Kidney epithelial cell (primary cell): Measurements from ENCODE around the gene DOCK10. TPM values are rescaled to one million over a fixed set of nuclear protein-coding genes. Genes with fewer than 3 reads are reported as not detected.
A peak's percentile ranks its signal among the peaks of the same experiment; 100 is the strongest.

Source experiments
- DNase-seq: peaks from one replicate; pipeline ENCODE4 v3.0.0-alpha.2; 2010; ENCODE audit warnings: low read depth
- H3K27me3 ChIP-seq: 2 replicates; pipeline ENCODE4 v1.6.0; 2011; ENCODE audit warnings: low read length; ENCODE audit not compliant: control insufficient read depth, insufficient read depth
- H3K36me3 ChIP-seq: 2 replicates; pipeline ENCODE4 v1.5.1; 2011; ENCODE audit warnings: low read length; ENCODE audit not compliant: control insufficient read depth, insufficient read depth
- H3K4me3 ChIP-seq: 2 replicates; pipeline ENCODE4 v1.5.1; 2011; ENCODE audit warnings: low read depth, mild to moderate bottlenecking, control low read depth, low read length
- CTCF ChIP-seq: IDR thresholded peaks from 2 replicates; pipeline ENCODE4 v1.5.1; 2011; ENCODE audit warnings: mild to moderate bottlenecking, moderate library complexity, low read length, control low read depth, inconsistent platforms; ENCODE audit not compliant: insufficient read depth, poor library complexity, severe bottlenecking
- total RNA-seq: library from RNA; depleted of rRNA; stranded (reverse); fragments of >200 nt; gene quantifications from 2 replicates; pipeline ENCODE4 v1.2.3, GENCODE V29; 2015

DOCK10 gene
- total RNA-seq, 1 donor from 2014 or later, result 5.0 TPM

GRCh38 chr2:225002039-225002655 is 40.1 kb downstream of the DOCK10 start:
- no peaks in the 10 kb centered on the region for H3K27me3 ChIP-seq
- H3K4me3 ChIP-seq, result no peak overlapping the region
- no peak for DNase-seq
- no peaks in the 10 kb centered on the region for H3K36me3 ChIP-seq
- TF ChIP-seq CTCF, result peak; percentile 67

- TF ChIP-seq CTCF, result no peak
- no peak for DNase-seq
- Histone ChIP-seq H3K4me3 (no peak overlapping the region), H3K27me3 (no peaks in the 10 kb centered on the region), H3K36me3 (no peaks in the 10 kb centered on the region)
Observed at GRCh38 chr2:224999754-225000153, 42.5 kb downstream of the DOCK10 start.

GRCh38 chr2:224999321-224999720 is 42.9 kb downstream of the DOCK10 start:
- no peak for DNase-seq
- no peak for TF ChIP-seq CTCF
- no peaks in the 10 kb centered on the region for H3K27me3 ChIP-seq
- no peak overlapping the region for H3K4me3 ChIP-seq
- no peaks in the 10 kb centered on the region for H3K36me3 ChIP-seq

GRCh38 chr2:224997802-224998201 is 44.5 kb downstream of the DOCK10 start:
- DNase-seq, result no peak
- TF ChIP-seq CTCF, result no peak
- H3K4me3 ChIP-seq, result no peak overlapping the region
- no peaks in the 10 kb centered on the region for H3K36me3 ChIP-seq
- H3K27me3 ChIP-seq, result no peaks in the 10 kb centered on the region

DNA sequence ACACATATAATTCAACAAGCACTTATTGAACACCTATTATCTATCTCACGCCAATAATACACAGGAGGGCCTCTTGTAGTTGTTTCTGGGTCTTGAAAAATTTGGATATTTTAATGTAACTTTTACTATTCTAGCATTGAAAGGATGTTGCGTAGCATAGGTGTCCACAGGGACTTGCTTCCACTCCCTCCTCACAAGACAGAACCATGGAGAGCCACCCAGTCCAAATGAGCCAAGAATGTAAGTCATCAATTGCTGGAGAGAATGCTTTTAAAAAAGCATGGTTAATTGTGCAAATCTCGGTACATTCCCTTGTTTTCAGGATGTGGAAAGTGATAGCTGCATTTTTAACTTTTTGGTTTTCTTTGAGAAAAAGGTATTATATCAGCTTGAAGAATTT is 46.8 kb downstream of the DOCK10 start:
- no peak for TF ChIP-seq CTCF
- no peaks in the 10 kb centered on the region for H3K27me3 ChIP-seq
- H3K36me3 ChIP-seq, result no peaks in the 10 kb centered on the region
- no peak for DNase-seq
- no peak overlapping the region for H3K4me3 ChIP-seq

GRCh38 chr2:224994242-224994823 is 47.9 kb downstream of the DOCK10 start:
- no peaks in the 10 kb centered on the region for H3K27me3 ChIP-seq
- DNase-seq, result no peak
- TF ChIP-seq CTCF, result no peak

More at GRCh38 chr2:224994242-224994823, 47.9 kb downstream of the DOCK10 start:
- H3K4me3 ChIP-seq, result no peak overlapping the region
- no peaks in the 10 kb centered on the region for H3K36me3 ChIP-seq
